Raji (cell line): ENCODE measurements around the gene TBX10.
A peak's percentile ranks its signal among the peaks of the same experiment; 100 is the strongest.

Experiments
- POLR2A ChIP-seq: IDR thresholded peaks from 2 replicates; pipeline ENCODE4 v1.6.1; 2011; ENCODE audit warnings: low read depth, low read length, control low read depth; ENCODE audit not compliant: insufficient read depth

TBX10 gene

DNA sequence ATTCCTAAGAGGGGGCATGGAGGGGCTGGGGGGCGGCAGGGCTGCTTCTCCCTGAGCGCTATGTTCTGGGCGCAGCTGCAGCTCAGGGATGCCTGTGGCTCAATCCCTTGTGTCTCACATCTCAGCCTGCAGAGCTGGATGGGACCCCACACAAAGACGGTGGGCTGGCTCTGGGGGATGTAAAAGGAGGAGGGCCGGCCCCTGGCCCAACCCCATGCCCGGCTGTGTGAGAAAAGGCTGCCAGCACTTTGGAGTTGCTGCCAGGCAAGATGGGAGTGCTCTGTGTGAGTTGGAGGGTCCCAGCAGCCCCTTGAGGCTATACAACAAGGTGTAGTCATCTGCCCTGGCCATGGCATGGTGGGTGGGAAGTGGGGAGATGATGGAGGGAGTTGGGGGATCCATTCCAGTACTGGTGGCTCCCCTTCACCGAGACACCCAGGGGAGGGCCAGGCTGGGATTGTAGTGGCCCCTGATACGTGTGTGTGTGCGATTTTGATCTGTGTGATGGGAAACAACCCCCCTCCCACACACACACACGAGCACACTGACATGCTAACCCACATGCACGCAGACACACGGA, 1.3 kb upstream of the TBX10 start:
- no peak for TF ChIP-seq POLR2A

GRCh38 chr11:67640021-67640757, 626 bp upstream of the TBX10 start:
- TF ChIP-seq POLR2A, result no peak

- no peak for TF ChIP-seq POLR2A
Observed at GRCh38 chr11:67638535-67639437, 777 bp downstream of the TBX10 start.

GRCh38 chr11:67636962-67637361, 2.6 kb downstream of the TBX10 start:
- no peak for TF ChIP-seq POLR2A

DNA sequence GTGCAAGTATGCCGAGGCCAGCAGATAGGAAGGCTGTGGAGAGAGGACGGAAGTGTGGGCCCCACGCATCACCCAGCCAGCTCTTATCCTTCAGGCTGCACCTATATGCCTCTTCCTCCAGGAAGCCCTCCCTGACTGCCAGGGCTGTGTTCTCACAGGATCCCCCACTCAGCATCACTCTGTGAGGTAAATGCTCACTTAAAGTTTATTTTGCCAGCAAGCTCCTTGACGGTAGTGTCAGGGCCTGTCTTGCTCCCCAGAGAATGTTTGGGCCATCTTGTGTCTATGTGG, 4.4 kb downstream of the TBX10 start:
- no peak for TF ChIP-seq POLR2A

- TF ChIP-seq POLR2A, result no peak
Observed at GRCh38 chr11:67634366-67635230, 5.0 kb downstream of the TBX10 start.

DNA sequence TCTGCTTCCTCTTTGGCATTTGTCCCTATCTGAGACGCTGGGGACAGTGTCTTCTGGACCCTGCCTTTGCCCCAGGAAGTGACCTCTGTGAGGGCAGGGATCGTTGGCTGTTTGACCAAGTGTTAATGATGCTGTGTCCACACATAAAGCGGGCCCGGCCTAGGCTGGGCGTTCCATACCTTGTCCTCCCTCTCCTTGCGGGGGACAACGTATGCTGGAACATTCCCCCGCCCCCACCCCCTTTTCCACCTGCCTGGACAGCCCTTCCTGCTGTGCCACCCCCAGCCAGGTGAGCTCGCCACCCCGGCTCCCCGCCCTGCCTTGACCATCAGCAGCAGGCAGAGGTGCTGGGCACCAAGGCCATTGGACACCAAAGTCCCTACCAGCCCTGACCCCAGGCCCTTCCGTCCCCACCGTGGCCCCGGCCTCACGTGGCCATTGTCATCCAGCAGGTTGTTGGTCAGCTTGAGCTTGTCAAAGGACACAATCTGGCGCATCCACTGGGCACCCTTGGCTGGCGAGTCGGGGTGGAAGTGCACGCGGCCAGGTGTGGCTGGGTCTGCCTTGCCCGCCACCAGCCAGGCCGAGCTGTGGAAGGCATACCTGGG, 5.7 kb downstream of the TBX10 start:
- no peak for TF ChIP-seq POLR2A

GRCh38 chr11:67632982-67633755, 6.4 kb downstream of the TBX10 start:
- TF ChIP-seq POLR2A, result no peak

- TF ChIP-seq POLR2A, result no peak
Observed at GRCh38 chr11:67632175-67632981, 7.2 kb downstream of the TBX10 start.

DNA sequence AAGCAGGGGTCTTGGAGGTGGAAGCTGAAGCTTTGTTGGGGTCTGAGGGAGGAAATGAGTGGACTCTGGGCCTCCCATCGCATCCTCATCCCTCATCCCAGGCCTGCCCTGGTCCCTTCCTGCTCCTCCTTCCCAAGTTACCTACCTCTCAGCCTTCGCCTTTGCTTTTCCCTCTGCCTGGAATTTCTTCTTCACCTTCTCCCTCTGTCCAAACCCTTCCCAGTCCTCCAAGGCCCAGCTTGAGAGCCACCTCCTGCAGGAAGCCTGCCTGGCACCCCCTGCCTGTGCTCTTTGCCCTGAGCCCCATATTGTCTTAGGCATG, 7.7 kb downstream of the TBX10 start:
- TF ChIP-seq POLR2A, result no peak

DNA sequence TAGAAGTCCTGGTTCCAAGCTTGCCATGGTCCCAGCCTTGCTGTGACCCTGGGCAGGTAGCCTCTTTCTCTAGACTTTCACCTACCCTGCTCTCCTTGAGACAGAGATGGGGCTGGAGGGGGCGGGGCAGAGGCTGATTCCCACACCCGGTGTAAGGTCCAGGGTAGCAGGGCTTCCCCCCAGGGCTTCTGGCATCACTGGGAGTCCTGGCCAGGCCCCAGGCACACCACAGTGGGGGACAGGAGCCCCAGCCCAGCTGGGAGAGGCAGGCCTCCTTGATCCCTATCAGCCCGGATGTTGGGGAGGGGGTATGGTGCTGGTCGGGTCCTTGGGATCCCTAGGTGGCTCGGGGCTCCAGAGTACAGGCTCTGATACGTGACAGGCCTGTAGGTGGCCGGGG, 8.2 kb downstream of the TBX10 start:
- no peak for TF ChIP-seq POLR2A

DNA sequence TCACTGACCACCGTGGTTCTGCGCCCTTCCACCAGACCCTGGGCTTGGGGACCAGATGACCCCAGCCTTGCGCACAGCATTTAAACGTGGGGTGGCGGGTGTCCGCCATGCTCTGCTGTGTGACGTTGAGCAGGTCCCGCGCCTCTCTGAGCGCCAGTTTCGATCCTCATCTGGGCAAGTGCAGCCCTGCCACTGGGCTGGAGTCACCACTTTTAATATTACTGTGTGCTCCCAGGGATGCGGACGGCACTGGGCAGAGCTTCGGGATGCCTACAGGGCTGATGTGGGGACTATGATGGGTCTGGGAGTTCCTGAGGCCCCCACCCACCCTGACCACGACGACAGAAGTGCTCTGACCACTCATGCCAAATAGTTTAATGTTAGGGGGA, 8.6 kb downstream of the TBX10 start:
- TF ChIP-seq POLR2A, result no peak

DNA sequence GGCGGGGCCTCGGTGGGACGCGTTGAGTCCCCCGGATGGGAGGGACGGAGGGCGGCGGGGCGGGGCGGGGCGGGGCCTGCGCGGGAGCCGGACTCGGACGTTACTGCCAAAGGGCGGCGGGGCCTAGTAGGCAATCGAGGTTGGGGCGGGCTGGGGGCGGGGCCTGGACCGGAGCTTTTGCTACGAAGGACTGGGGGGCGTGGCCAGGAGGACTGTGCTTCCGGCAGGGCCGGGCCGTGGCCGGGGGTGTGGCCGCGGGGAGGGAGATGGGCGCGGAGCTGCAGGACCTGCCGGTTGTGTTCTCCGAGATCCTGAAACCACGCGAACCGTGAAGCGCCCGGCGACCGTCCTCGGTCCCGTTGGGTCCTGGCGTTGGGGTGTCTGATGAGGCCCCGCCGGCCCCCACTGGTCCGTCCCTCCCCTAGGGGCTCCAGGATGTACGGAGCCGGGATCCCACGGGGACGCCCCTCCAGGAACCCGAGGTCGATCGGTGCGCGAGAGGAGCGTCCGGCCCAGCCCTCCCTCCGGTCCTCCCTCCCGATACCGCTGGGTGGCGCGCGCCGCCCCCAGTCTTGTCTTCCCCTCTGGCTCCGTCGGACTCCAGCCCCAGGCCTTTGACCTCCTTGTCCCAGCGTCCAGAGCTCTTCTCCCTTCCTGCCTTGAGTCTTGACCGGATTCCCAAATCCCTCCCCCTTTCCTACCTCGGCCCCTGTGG, 9.2 kb downstream of the TBX10 start:
- TF ChIP-seq POLR2A, result peak; percentile 86
